Measurements from ENCODE around the gene NFILZ. TPM values are rescaled to one million over a fixed set of nuclear protein-coding genes. Genes with fewer than 3 reads are reported as not detected.
"Not testable (repeated sequence)": the region's sequence is repeated elsewhere in the genome, so short reads cannot be mapped to it uniquely, and the experiment has no call there.

NFILZ gene
- polyA plus RNA-seq, 3 donors = not detected

DNA sequence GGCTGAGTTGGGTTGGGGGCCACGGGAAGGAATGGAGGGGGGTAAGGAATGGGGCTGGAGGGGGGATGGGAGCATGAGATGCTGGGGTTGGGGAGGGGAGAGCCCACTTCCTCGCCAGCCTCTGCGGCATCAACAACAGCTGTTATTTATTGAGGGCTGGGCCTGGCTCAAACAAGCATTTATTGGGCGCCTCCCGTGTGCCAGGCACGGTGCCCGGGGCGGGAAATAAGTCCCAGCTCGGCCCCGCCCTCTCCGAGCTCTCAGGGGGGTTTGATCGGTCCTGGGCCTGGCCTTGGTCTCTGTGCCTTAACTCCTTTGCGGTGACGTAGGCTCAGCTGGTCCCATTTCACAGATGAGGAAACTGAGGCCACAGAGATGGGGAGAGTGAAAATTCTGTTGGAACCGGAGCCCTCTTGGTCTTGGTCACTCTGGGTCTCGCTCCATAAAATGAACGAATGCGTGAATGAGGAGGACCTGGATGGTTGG is 19.0 kb upstream of the NFILZ start:
- DNase-seq = no peak

DNA sequence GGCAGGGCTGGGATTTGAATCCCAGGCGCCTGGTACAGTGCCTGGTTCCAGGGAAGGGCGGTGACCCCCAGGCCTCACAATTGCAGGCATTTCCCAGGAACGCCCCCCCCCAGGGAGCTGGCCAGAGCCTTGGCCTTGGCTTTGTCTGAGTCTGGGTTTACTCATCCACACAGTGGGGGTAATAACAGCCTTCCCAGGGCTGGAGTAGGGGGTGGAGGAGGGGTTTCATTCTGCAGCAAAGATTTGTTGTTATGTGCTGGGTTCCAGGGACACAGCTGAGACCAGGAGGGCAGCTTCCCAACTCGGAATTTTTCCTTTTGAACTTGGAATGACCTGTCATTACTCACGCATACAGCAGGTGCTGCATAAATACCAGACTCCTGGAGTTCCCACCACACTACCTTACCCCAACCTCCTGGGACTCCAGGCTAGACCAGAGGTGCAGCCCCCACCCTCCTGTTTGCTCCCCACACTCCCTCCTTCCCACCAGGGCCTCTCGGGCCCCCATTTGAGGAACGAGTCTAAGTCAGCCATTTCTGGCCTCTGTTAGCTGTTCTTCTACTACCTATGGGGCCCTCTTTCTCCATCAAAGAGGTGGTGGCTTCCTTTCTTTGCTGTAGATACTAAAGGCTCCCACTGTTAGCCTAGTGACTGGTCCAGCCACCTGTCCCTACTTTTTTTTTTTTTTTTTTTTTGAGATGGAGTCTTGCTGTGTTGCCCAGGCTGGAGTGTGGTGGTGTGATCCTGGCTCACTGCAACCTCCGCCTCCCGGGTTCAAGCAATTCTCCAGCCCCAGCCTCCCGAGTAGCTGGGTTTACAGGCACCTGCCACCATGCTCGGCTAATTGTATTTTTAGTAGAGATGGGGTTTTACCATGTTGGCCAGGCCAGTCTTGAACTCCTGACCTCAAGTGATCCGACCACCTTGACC is 18.3 kb upstream of the NFILZ start:
- DNase-seq = no peak

GRCh38 chr19:8612807-8613171 is 17.6 kb upstream of the NFILZ start:
- DNase-seq = no peak

DNA sequence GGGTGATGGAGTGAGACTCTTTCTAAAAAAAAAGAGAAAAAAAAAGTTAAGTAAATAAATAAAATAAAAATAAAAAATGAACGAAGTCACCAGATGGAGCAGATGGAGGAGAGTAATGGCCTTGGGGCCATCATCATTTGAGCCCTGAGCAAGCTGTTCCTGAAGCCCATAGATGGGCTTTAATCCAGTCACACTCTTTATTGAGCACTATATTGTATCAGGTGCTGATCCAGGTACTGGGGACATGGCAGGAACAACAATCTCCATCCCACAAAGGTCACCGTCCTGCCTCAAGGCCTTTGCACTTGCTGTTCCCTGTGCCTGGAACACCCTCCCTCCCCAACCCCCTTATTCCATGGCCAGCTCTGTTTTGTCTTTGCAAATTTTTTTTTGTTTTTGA is 16.0 kb upstream of the NFILZ start:
- DNase-seq = no peak

GRCh38 chr19:8615024-8615423 is 15.4 kb upstream of the NFILZ start:
- no peak for DNase-seq

DNA sequence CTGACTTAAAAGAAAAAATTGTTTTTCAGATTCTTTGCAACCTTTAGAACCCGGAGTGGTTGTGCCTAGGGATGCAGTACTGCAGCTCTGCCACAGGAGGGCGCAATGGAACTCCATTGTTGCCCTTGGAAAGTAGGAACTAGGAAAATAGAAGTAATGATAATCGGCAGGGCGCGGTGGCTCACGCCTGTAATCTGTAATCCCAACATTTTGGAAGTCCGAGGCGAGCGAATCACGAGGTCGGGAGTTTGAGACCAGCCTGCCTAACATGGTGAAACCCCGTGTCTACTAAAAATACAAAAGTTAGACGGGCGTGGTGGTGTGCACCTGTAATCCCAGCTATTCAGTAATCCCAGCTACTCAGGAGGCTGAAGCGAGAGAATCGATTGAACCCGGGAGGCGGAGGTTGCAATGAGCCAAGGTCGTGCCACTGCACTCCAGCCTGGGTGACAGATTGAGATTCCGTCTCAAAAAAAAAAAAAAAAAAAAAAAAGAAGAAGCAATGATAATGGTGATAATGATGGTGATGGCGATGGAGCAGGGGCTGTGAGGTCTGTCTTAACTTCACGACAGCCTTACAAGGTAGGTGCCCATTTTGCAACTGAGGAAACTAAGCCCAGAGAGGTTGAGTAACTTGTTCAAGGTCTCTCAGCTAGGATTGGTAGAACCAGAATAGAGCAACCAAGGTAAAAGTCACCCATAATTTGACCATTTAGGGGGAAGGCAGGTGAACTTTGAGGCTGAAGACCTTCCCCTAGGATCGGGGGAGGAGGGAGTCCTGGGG is 14.4 kb upstream of the NFILZ start:
- peak; percentile 42 for DNase-seq

GRCh38 chr19:8616861-8617260 is 13.6 kb upstream of the NFILZ start:
- DNase-seq = no peak

- DNase-seq = not testable (repeated sequence)
Measured at GRCh38 chr19:8617325-8617724, 13.1 kb upstream of the NFILZ start.

GRCh38 chr19:8617984-8618383 is 12.4 kb upstream of the NFILZ start:
- no peak for DNase-seq

DNA sequence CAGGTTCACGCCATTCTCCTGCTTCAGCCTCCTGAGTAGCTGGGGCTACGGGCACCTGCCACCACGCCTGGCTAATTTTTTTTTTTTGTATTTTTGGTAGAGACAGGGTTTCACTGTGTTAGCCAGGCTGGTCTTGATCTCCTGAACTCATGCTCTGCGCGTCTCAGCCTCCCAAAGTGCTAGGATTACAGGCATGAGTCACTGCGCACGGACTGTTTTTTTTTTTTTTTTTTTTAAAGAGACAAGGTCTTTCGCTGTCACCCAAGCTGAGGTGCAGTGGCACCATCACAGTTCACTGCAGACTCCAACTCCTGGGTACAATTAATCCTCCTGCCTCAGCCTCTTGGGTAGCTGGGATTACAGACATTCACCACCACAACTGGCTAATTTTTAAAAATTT is 11.7 kb upstream of the NFILZ start:
- no peak for DNase-seq

DNA sequence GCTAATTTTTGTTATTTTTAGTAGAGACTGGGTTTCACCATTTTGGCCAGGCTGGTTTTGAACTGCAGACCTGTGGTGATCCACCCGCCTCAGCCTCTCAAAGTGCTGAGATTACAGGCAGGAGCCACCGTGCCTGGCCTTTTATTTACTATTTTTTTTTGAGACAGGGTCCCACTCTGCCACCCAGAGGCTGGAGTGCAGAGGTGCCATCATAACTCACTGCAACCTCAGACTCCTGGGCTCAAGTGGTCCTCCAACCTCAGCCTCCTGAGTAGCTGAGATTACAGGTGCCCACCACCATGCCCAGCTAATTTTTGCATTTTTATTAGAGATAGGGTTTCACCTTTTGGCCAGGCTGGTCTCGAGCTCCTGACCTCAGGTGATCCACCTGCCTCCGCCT is 7.5 kb upstream of the NFILZ start:
- DNase-seq = not testable (repeated sequence)

DNA sequence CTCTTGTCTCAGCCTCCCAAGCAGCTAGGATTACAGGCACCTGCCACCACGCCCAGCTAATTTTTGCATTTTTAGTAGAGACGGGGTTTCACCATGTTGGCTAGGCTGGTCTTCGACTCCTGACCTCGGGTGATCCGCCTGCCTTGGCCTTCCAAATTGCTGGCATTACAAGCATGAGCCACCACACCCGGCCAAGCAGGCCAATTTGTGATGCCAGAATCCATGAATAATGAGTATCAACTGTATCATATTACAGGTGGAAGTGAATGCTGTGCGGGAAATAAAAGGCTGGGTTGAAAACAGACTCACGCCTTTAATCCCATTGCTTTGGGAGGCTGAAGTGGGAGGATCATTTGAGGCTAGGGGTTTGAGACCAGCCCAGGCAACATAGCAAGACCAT is 3.6 kb upstream of the NFILZ start:
- DNase-seq = no peak

- DNase-seq = no peak
Measured at GRCh38 chr19:8629184-8629583, 1.2 kb upstream of the NFILZ start.

GRCh38 chr19:8630796-8631424 is 477 bp downstream of the NFILZ start:
- no peak for DNase-seq

DNA sequence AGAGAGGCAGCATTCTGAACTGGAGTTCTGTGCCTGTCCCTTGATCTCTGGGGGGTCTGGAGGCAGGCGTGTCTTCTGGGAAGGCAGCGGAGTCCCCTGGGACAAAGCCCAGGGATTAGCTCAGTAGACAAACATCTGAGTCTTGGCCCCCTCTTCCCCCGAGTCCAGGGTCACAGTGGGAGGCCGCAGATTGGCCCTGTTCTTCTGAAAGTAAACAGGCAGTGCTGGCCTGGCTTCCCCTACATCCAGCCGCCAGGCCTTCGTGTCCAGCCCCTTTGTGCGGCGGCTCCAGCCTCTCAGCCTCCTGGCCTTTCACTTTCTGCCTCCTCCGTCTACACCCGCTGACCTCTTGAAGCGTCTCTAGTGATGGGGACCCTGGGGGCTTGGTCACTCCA is 989 bp downstream of the NFILZ start:
- no peak for DNase-seq

- no peak for DNase-seq
Measured at GRCh38 chr19:8635422-8635821, 5.0 kb downstream of the NFILZ start.

DNA sequence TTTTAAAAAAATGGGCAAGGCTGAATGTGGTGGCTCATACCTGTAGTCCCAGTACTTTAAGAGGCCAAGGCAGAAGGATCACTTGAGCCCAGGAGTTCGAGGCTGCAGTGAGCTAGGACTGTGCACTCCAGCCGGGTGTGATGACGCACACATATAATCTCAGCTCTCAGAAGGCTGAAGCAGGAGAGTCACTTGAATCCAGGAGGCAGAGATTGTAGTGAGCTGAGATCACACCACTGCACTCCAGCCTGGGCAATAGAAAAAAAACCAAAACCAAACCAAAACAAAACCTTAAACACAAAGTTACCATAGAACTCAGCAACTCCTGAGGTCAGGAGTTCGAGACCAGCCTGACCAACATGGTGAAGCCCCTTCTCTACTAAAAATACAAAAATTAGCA is 6.6 kb downstream of the NFILZ start:
- not testable (repeated sequence) for DNase-seq

- no peak for DNase-seq
Measured at GRCh38 chr19:8638078-8638619, 7.7 kb downstream of the NFILZ start.

GRCh38 chr19:8639821-8640401 is 9.5 kb downstream of the NFILZ start:
- no peak for DNase-seq

- no peak for DNase-seq
Measured at GRCh38 chr19:8640402-8641004, 10.1 kb downstream of the NFILZ start.

DNA sequence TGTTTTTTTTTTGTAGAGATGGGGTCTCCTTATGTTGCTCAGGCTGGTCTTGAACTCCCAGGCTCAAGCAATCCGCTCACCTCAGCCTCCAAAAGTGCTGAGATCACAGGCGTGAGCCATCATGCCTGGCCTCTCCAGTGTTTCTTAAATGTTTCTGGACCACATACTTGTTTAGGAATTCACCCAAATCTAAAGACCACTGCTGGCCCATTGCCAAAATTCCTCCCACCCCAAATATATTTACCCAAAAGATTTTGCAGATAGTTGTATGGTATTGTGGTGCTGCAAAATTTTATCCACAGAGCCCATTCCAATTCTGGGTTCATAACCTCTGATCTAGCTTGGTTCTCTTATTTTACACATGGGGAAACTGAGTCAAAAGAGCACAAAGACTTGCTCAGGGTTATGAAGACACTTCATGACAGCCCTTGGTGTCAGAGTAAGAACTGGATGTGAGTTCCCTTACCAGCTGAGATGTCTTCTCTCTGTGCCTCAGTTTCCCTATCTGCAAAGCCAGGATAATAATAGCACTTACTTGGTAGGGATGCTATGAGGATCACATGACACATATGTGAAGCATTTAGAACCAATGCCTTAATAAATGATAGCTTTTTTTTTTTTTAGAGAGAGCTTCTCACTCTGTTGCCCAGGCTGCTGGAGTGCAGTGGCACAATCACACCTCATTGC is 10.9 kb downstream of the NFILZ start:
- DNase-seq = no peak
